ENCODE data around the gene CDH6. TPM values are rescaled to one million over a fixed set of nuclear protein-coding genes. Genes with fewer than 3 reads are reported as not detected.

Gene CDH6
- total RNA-seq, 1 experiment from 2014 or later, result not detected

DNA sequence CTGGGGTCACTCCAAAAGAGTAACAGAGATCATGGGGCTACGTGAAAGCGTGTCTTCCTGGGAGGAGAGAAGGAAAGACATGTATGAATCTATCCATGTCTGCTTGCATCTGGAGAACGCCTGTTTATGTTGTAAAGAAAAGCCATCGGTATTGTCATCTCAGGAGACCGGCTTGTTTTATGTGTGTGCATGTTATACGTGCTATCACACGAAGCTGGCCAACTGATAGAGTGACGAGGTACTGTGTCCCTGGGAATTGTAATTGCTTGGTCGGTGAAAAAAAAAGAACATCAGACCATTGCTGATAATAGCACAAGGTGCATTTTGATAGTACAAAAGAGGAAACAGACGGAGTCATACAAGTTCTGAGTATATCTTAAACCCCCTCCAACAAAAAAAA, 370 bp upstream of the CDH6 start:
- in situ Hi-C loops (cut with HindIII; ENCODE audit: low pct_unique_long_range_greater_than_20kb, low sequenced_read_pairs), result no loop called here
- DNase-seq (ENCODE audit: low read depth, low spot score), result no peak

DNA sequence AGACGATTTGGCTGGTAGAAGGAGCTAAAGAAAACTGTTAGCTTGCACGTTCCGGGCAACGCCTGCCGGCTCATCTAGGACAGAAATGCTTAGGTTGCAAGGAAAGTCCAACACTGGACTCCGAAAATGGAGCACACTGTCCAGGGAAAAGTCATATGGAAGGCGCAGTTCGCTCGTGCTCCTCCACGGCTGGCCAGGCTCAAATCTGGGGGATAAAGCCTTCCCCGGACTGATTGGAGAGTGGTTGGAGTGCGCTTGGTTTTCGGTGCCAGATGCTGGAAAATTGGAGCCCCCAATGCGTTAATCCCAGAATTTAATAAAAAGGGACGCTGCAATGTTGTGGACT, 955 bp downstream of the CDH6 start:
- in situ Hi-C loops (cut with HindIII; ENCODE audit: low pct_unique_long_range_greater_than_20kb, low sequenced_read_pairs), result no loop called here

GRCh38 chr5:31194892-31195555, 1.5 kb downstream of the CDH6 start:
- in situ Hi-C loops (cut with HindIII; ENCODE audit: low pct_unique_long_range_greater_than_20kb, low sequenced_read_pairs), result no loop called here
- DNase-seq (ENCODE audit: low read depth, low spot score), result no peak

More for the DNA sequence above, 955 bp downstream of the CDH6 start:
- DNase-seq (ENCODE audit: low read depth, low spot score), result no peak

DNA sequence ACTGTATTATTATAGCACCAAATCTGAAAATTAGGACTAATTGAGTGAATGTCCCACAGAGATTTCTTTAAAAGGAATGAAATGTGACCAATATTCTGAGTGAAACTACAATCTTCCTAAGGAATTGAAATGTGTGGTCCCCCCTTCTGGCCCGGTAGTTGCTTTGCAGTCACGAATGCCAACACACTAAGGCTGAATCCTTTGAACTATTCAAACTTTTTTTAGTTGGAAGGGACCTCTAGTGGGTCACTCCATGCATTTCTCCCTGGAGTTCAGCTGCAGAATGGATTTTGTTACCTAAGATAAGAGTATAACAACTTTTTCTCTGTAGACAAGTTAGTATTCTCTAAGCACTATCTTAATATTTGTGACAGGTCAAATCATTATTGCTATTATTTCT, 2.8 kb downstream of the CDH6 start:
- peak; percentile 48 for DNase-seq (ENCODE audit: low read depth, low spot score)
- in situ Hi-C loops (cut with HindIII; ENCODE audit: low pct_unique_long_range_greater_than_20kb, low sequenced_read_pairs), result no loop called here

GRCh38 chr5:31197183-31197582, 3.7 kb downstream of the CDH6 start:
- no peak for DNase-seq (ENCODE audit: low read depth, low spot score)
- in situ Hi-C loops (cut with HindIII; ENCODE audit: low pct_unique_long_range_greater_than_20kb, low sequenced_read_pairs), result no loop called here

DNA sequence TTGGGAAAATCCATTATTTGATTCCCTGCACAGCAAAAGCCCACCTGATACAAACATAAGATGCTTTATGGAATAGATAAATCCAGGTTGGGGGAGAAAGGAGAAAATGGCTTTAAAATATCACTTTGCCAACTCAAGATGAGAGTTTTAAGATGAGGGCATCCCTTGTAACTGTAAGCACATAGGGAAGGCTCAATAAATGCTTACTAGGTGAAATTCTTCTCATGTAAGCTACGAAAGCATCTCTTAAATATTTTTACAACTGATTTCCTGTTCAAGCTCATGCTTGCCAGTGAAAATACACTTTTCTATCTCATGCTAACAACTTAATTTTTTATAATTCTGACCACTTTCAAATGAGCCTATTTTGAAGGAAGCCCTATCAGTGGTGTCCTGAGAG, 11.5 kb downstream of the CDH6 start:
- DNase-seq (ENCODE audit: low read depth, low spot score), result no peak
- in situ Hi-C loops (cut with HindIII; ENCODE audit: low pct_unique_long_range_greater_than_20kb, low sequenced_read_pairs), result no loop called here

DNA sequence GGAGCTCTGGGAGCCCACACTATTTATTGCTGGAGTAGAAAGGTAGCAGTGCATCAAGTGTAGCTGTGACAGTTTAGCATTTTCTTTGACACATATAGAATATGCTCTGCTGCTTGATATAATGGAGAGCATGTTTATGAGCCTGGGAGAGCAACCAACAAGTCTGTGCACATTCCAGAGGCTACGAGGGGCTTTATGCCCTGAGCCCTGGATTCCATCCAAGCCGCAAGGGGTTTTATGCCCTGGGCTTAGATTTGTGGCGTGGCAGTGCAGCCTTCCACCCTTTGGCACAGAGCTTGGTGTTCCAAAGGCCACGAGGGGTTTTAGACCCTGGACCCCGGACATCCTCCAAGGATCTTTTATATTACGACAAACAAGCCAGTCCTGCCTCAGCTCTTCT, 14.6 kb downstream of the CDH6 start:
- no peak for DNase-seq (ENCODE audit: low read depth, low spot score)
- in situ Hi-C loops (cut with HindIII; ENCODE audit: low pct_unique_long_range_greater_than_20kb, low sequenced_read_pairs), result no loop called here

GRCh38 chr5:31209334-31209733, 15.8 kb downstream of the CDH6 start:
- DNase-seq (ENCODE audit: low read depth, low spot score), result no peak
- in situ Hi-C loops (cut with HindIII; ENCODE audit: low pct_unique_long_range_greater_than_20kb, low sequenced_read_pairs), result no loop called here

GRCh38 chr5:31211098-31211497, 17.6 kb downstream of the CDH6 start:
- no peak for DNase-seq (ENCODE audit: low read depth, low spot score)
- in situ Hi-C loops (cut with HindIII; ENCODE audit: low pct_unique_long_range_greater_than_20kb, low sequenced_read_pairs), result no loop called here

DNA sequence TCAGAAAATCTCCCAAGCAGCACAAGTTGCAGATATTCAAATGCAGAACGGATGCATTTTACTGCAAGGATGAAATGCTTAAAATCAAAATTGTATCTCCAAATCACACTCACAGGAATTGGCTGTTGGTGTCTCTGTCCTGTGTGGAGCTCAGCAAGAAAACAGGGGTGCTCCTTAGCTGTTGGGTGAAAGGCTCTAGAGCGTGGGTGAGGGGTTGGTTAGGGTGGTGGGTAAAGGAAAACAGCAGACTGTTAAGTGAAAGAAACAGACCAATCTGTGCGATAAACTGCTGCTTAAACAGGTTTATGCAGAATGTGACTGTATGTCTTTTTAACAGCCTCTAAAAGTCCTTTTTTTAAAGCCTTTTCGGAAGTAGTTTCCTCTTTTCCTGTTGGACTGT, 19.8 kb downstream of the CDH6 start:
- no peak for DNase-seq (ENCODE audit: low read depth, low spot score)
- in situ Hi-C loops (cut with HindIII; ENCODE audit: low pct_unique_long_range_greater_than_20kb, low sequenced_read_pairs), result no loop called here

DNA sequence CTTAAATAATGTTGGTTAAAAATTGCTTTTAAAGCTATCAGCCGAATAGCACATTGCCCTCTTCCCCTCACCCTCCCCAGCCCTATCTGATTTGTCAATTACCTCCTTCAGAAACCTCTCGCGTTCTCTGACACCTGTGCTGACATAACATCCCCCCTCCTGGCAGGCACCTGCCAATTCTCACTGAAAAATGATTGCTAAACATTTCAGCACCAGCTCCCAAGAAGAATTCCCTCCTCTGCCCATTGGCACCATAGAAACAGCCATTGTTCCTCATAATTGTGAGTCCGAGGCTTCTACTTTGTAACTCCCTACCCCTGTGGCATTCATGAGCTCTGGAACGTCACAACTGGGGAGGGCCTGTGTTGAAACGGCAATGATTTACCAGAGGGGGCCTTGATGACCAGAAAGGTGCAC, 20.2 kb downstream of the CDH6 start:
- in situ Hi-C loops (cut with HindIII; ENCODE audit: low pct_unique_long_range_greater_than_20kb, low sequenced_read_pairs), result no loop called here
- no peak for DNase-seq (ENCODE audit: low read depth, low spot score)

GRCh38 chr5:31214229-31214628, 20.7 kb downstream of the CDH6 start:
- DNase-seq (ENCODE audit: low read depth, low spot score), result no peak
- in situ Hi-C loops (cut with HindIII; ENCODE audit: low pct_unique_long_range_greater_than_20kb, low sequenced_read_pairs), result no loop called here

- no peak for DNase-seq (ENCODE audit: low read depth, low spot score)
- in situ Hi-C loops (cut with HindIII; ENCODE audit: low pct_unique_long_range_greater_than_20kb, low sequenced_read_pairs), result no loop called here
Measured at GRCh38 chr5:31215236-31215635, 21.8 kb downstream of the CDH6 start.

- in situ Hi-C loops (cut with HindIII; ENCODE audit: low pct_unique_long_range_greater_than_20kb, low sequenced_read_pairs), result no loop called here
- DNase-seq (ENCODE audit: low read depth, low spot score), result no peak
Measured at GRCh38 chr5:31217446-31217845, 24.0 kb downstream of the CDH6 start.

DNA sequence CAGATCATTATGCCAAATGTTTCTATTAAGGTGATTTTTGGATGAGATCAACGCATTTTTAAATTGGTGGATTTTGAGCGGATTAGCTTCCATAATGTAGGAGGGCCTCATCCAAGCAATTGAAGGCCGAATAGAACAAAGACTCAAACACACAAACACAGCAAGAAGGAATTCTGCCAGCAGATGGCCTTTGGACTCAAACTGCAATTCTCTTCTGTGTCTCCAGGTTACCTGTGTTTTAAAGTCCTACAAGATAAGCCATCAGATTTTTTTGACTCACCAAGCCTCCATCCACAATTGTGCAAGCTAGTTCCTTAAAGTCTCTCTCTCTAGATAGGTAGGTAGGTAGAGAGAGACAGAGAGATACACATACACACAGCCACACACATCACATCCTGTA, 25.5 kb downstream of the CDH6 start:
- no peak for DNase-seq (ENCODE audit: low read depth, low spot score)
- in situ Hi-C loops (cut with HindIII; ENCODE audit: low pct_unique_long_range_greater_than_20kb, low sequenced_read_pairs), result no loop called here

GRCh38 chr5:31221001-31221400, 27.5 kb downstream of the CDH6 start:
- no peak for DNase-seq (ENCODE audit: low read depth, low spot score)
- in situ Hi-C loops (cut with HindIII; ENCODE audit: low pct_unique_long_range_greater_than_20kb, low sequenced_read_pairs), result no loop called here

- in situ Hi-C loops (cut with HindIII; ENCODE audit: low pct_unique_long_range_greater_than_20kb, low sequenced_read_pairs), result no loop called here
- DNase-seq (ENCODE audit: low read depth, low spot score), result no peak
Measured at GRCh38 chr5:31225118-31225517, 31.6 kb downstream of the CDH6 start.

DNA sequence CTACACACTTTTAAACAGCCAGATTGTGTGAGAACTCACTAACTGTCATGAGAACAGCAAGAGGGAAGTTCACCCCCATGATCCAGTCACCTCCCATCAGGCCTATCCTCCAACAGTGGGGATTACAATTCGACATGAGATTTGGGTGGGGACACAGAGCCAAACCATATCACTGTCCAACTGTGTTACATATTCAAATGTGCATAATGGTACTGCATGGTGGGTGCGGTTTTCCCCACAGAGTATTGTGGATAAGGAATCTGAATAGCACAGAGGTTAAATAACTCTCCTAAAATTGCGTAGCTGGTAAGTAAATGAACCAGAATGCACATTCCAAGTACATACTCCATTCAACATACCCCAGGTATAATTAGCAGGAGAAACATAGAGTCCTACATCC, 32.1 kb downstream of the CDH6 start:
- no peak for DNase-seq (ENCODE audit: low read depth, low spot score)
- in situ Hi-C loops (cut with HindIII; ENCODE audit: low pct_unique_long_range_greater_than_20kb, low sequenced_read_pairs), result no loop called here

DNA sequence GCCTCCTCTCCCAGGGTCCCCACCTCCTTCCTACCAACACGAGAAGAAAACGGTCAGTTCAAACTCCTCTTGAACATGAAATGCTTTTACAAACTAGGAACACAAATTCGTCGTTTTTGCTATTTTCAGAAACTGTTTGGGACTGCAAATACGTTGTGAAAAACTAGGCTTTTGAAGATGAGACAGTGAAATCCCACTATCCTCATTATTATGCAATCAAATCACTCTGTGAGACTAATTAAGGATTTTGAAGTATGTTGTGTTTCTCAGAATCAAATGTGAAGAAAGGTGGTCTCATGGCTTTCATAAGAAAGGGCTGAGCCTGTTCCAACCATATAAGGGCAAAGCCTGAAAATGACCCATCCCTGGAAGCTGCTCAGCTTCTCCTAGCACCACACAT, 33.2 kb downstream of the CDH6 start:
- in situ Hi-C loops (cut with HindIII; ENCODE audit: low pct_unique_long_range_greater_than_20kb, low sequenced_read_pairs), result no loop called here
- DNase-seq (ENCODE audit: low read depth, low spot score), result no peak

- no peak for DNase-seq (ENCODE audit: low read depth, low spot score)
- in situ Hi-C loops (cut with HindIII; ENCODE audit: low pct_unique_long_range_greater_than_20kb, low sequenced_read_pairs), result no loop called here
Measured at GRCh38 chr5:31229266-31229665, 35.8 kb downstream of the CDH6 start.
